Brain pericyte (primary cell): ENCODE data around the gene HLA-F.

ENCODE experiments used
- DNase-seq: peaks from one replicate; pipeline ENCODE4 v3.0.0-alpha.2; 2012; ENCODE audit warnings: low read depth, low spot score

Gene HLA-F

GRCh38 chr6:29744131-29744530, 20.9 kb downstream of the HLA-F start:
- no peak for DNase-seq

- DNase-seq: no peak
Measured at GRCh38 chr6:29744621-29745020, 21.4 kb downstream of the HLA-F start.

- no peak for DNase-seq
Measured at GRCh38 chr6:29745386-29745785, 22.2 kb downstream of the HLA-F start.

GRCh38 chr6:29745855-29746449, 22.7 kb downstream of the HLA-F start:
- DNase-seq: no peak

GRCh38 chr6:29746846-29747687, 23.8 kb downstream of the HLA-F start:
- DNase-seq: no peak

GRCh38 chr6:29747688-29748250, 24.5 kb downstream of the HLA-F start:
- no peak for DNase-seq

GRCh38 chr6:29748391-29749307, 25.4 kb downstream of the HLA-F start:
- no peak for DNase-seq

GRCh38 chr6:29749308-29749662, 26.1 kb downstream of the HLA-F start:
- no peak for DNase-seq

- no peak for DNase-seq
Measured at GRCh38 chr6:29749668-29750067, 26.4 kb downstream of the HLA-F start.

GRCh38 chr6:29750709-29751108, 27.5 kb downstream of the HLA-F start:
- no peak for DNase-seq

- no peak for DNase-seq
Measured at GRCh38 chr6:29751480-29751879, 28.2 kb downstream of the HLA-F start.

GRCh38 chr6:29752451-29753308, 29.4 kb downstream of the HLA-F start:
- DNase-seq: peak; percentile 30

- DNase-seq: no peak
Measured at GRCh38 chr6:29753309-29753644, 30.0 kb downstream of the HLA-F start.

- no peak for DNase-seq
Measured at GRCh38 chr6:29755295-29755871, 32.1 kb downstream of the HLA-F start.

- no peak for DNase-seq
Measured at GRCh38 chr6:29757282-29757681, 34.0 kb downstream of the HLA-F start.

- no peak for DNase-seq
Measured at GRCh38 chr6:29757701-29758293, 34.6 kb downstream of the HLA-F start.

GRCh38 chr6:29758761-29759160, 35.5 kb downstream of the HLA-F start:
- DNase-seq: no peak

- DNase-seq: no peak
Measured at GRCh38 chr6:29759457-29759856, 36.2 kb downstream of the HLA-F start.

- DNase-seq: no peak
Measured at GRCh38 chr6:29760328-29760727, 37.1 kb downstream of the HLA-F start.

- DNase-seq: no peak
Measured at GRCh38 chr6:29762051-29762450, 38.8 kb downstream of the HLA-F start.
